ENCODE data around the gene KRTAP12-2.
"Not testable (repeated sequence)": the region's sequence is repeated elsewhere in the genome, so short reads cannot be mapped to it uniquely, and the experiment has no call there.

Gene KRTAP12-2

DNA sequence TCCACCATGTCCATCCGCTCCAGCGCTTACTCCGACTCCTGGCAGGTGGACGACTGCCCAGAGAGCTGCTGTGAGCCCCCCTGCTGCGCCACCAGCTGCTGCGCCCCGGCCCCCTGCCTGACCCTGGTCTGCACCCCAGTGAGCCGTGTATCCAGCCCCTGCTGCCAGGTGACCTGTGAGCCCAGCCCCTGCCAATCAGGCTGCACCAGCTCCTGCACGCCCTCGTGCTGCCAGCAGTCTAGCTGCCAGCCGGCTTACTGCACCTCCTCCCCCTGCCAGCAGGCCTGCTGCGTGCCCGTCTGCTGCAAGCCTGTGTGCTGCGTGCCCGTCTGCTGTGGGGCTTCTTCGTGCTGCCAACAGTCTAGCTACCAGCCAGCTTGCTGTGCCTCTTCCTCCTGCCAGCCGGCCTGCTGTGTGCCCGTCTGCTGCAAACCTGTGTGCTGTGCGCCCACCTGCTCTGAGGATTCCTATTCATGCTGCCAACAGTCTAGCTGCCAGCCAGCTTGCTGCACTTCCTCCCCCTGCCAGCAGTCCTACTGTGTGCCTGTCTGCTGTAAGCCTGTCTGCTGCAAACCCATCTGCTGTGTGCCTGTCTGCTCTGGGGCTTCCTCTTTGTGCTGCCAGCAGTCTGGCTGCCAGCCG, 39.4 kb downstream of the KRTAP12-2 start:
- not testable (repeated sequence) for DNase-seq (ENCODE audit: low read depth in 2 of 2)

DNA sequence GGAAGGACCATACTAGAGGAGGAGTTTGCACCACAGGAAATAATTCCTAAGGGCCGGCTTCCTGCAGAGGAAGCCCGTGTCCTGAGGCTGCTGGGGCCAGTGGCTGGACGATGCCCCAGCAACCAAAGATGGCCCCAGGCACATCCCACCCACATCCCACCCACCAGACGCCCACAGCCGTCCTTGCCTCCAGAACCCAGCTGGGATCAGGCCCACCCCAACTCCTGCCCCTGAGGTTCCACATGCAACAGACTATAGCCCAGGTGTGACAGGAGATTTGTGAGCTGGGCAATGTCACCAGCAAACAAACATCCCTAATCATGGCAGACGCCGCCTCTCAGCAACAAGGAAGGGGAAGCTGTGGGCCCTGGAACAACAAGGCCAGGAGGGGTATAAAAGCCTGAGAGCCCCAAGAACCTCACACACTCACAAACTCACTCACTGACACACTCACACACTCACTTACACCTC, 40.0 kb downstream of the KRTAP12-2 start, which contains the start of gene KRTAP10-9:
Gene KRTAP10-9 (plus strand): TSS at position 421 of the 471 bp plus-strand sequence. CDS start 79 bp downstream, outside the sequence.
- no peak for DNase-seq (ENCODE audit: low read depth in 2 of 2)

DNA sequence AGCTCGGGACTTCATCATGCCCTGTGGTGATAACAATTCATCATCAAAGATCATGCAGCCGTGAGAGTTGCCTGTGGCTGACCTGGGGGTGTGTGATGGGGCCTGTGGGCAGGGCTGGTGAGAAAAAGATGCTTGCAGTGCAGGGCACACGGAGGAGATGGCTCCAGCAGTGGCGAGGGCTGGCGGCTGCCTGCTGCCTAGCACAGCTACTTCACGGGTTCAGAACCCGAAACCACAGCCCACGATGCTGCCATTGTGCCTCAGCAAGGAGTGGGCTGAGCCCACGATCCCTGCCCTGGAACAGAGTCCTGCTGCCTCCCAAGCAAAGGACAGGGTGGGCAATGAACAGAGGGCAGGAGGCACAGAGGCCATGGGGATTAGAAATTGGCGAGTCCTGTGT, 40.5 kb downstream of the KRTAP12-2 start:
- no peak for DNase-seq (ENCODE audit: low read depth in 2 of 2)

DNA sequence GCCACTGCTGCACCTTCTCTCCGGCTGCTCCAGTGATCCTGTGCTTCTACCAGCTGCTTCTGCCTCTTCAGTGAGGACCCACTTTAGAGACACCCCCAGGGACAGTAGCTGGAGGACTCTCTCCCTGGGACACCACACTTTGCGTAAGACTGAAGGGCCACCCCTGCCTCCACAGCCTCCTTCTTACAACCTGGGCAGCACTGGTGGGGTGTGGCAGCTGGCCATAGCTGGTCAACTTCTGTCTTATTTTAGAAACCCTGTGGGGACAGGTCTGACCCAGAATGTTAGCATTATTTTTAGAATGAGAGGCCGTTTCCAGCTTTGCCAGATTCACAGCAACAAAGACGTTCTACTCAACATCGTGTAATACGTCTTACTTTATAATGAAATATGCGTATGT, 41.0 kb downstream of the KRTAP12-2 start:
- DNase-seq (ENCODE audit: low read depth in 2 of 2) = no peak

DNA sequence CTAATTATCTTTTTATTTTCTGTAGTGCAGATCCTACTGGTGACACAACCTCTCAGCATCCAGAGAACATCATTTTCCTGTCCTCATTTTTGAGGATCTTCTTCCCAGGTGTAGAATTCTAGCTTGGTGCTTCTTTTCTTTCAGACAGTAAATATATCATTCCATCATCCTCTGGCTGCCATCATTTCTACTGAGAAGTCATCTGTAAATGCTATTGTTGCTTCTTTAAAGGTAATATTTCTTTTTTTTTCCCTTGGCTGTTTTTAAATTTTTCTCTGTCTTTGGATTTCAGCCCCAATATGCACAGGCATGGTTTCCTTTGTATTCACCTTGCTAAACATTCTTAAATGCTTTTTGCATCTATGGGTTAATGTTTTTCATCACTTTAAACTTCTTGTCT, 43.2 kb downstream of the KRTAP12-2 start:
- no peak for DNase-seq (ENCODE audit: low read depth in 2 of 2)

DNA sequence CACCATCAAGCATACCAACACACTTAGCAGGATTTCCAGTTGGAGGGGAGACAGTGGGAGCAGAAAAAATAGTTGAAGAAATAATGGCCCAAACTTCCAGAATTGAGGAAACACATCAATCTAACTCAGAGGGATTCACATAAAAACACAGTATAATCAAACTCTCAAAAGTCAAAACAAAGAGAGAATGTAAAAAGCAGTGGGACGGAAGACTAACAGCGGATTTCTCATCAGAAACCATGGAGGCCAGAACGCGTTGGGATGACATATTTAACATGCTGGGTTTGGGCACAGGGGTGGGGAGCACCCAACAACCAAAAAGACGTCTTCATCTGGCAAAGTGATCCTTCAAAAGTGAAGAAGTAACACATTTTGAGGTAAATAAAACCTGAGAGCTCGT, 46.8 kb downstream of the KRTAP12-2 start:
- DNase-seq (ENCODE audit: low read depth in 2 of 2) = no peak

DNA sequence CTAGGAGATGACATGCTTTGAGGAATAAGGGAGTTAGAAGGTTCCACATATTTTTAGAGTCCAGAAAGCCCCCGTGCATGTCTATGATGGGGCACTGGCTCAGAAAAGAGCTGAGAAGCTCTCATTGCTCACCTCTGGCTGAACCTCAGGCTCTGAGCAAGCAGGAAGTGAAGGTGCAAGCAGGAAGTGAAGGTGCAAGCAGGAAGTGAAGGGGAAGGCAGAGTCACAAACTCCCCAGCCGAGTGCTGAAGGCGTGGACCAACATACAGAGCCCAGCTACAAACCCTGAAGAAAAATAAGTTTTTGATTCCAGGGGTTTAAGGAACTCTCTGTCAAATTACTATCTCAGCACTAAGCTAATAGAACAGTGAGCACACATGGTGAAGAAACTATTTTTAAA, 47.8 kb downstream of the KRTAP12-2 start:
- DNase-seq (ENCODE audit: low read depth in 2 of 2) = peak; percentile 22 to 25

- no peak for DNase-seq (ENCODE audit: low read depth in 2 of 2)
Observed at GRCh38 chr21:44618504-44618903, 48.2 kb downstream of the KRTAP12-2 start.

DNA sequence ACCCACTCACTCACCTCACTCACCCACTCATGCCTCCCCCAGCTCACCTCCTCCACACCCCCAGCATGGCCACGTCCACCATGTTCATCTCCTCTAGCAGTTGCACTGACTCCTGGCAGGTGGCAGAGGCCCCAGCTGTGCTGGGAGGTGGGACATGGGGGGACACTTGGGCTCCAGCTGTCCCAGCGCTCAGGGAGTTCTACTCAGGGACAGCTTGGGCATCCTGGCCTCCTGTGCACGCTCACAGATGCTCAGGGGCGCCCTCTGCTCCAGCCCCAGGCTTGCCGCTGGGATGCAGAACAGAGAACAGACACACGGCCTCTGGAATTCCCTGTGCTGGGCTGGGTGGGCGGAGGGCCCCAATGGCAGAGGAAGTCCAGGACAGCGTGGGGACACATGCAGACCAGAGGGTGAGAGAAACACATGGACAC, 49.6 kb downstream of the KRTAP12-2 start:
- DNase-seq (ENCODE audit: low read depth in 2 of 2) = no peak

DNA sequence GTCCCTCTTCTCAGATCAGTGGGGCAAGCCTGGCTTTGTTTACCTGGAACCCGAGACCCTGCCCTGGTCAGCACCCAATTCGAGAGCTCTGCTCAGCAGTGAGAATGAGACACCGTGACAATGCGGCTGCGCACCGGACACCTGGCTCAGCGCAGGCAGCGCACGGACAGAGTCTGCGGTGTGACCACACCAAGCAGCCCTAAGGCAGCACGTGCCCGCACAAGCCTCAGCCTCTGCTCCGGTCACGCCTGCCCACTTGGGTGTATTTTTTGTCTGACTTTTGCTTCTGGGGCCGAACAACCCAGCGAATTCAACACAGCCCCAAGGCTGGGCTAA, 50.2 kb downstream of the KRTAP12-2 start:
- DNase-seq (ENCODE audit: low read depth in 2 of 2) = no peak
